IMR-90 (cell line): ENCODE measurements around the gene KBTBD4. TPM values are rescaled to one million over a fixed set of nuclear protein-coding genes. Genes with fewer than 3 reads are reported as not detected.

ENCODE experiments used
- ATAC-seq: fragments of 200-7000 bp; cut with Tn5 transposase; 2 replicates; pipeline ENCODE4 v1.9.1; 2020; ENCODE audit warnings: low read depth, mild to moderate bottlenecking, moderate library complexity
- BruUV-seq: library from RNA; stranded (reverse); fragments of 400-500 nt; replicated peaks from 2 replicates; lab custom pipeline; 2021; lab: Mats Ljungman, UMichigan
- CTCF ChIA-PET: fragments of 300-600 bp; formaldehyde crosslinking; extraction: SDS; loops from one replicate; lab custom pipeline; 2021; ENCODE audit warnings: antibody characterized with exemption; lab: Yijun Ruan, JAX
- POLR2A ChIA-PET: fragments of 300-600 bp; sonication (Branson Sonifier 250); formaldehyde crosslinking; loops from one replicate; lab custom pipeline; 2022; ENCODE audit warnings: antibody characterized with exemption; ENCODE audit not compliant: unreplicated experiment; lab: Charles Lee
- DNase-seq: peaks from one replicate; pipeline ENCODE4 v3.0.0; 2013
- H2AFZ ChIP-seq: replicated peaks from 2 replicates; pipeline ENCODE3; 2013; ENCODE audit warnings: low read length, mild to moderate bottlenecking; ENCODE audit not compliant: poor library complexity
- H2AK5ac ChIP-seq: 2 replicates; pipeline ENCODE4 v1.6.1; 2013; ENCODE audit warnings: low read depth, low read length, inconsistent platforms
- H2AK9ac ChIP-seq: replicated peaks from 2 replicates; pipeline ENCODE3; 2013; ENCODE audit warnings: mild to moderate bottlenecking, low read depth, low read length, moderate library complexity; ENCODE audit not compliant: poor library complexity
- H2BK120ac ChIP-seq: 2 replicates; pipeline ENCODE4 v1.6.1; 2013; ENCODE audit warnings: low read depth, low read length, inconsistent platforms
- H2BK15ac ChIP-seq: 3 replicates; pipeline ENCODE4 v1.6.1; 2013; ENCODE audit warnings: low read depth, low read length, inconsistent platforms
- H2BK20ac ChIP-seq: 2 replicates; pipeline ENCODE4 v1.6.1; 2013; ENCODE audit warnings: low read depth, mild to moderate bottlenecking, inconsistent platforms, low read length, moderate library complexity
- H2BK5ac ChIP-seq: 2 replicates; pipeline ENCODE4 v1.6.1; 2013; ENCODE audit warnings: mild to moderate bottlenecking, low read depth, low read length, inconsistent platforms; ENCODE audit not compliant: poor library complexity, severe bottlenecking
- H3K14ac ChIP-seq: replicated peaks from 2 replicates; pipeline ENCODE4 v1.6.1; 2013; ENCODE audit warnings: low read depth, low read length, inconsistent platforms
- H3K18ac ChIP-seq: 2 replicates; pipeline ENCODE4 v1.6.1; 2013; ENCODE audit warnings: low read depth, low read length, control low read depth
- H3K23ac ChIP-seq: 2 replicates; pipeline ENCODE4 v1.6.1; 2013; ENCODE audit warnings: low read depth, low read length, inconsistent platforms
- H3K27ac ChIP-seq: 2 replicates; pipeline ENCODE4 v1.5.1; 2013; ENCODE audit warnings: mild to moderate bottlenecking, control low read depth, low read length; ENCODE audit not compliant: insufficient read depth
- H3K27me3 ChIP-seq: 2 replicates; pipeline ENCODE4 v1.6.1; 2013; ENCODE audit warnings: low read length; ENCODE audit not compliant: control insufficient read depth, insufficient read depth
- H3K36me3 ChIP-seq: 2 replicates; pipeline ENCODE4 v1.6.1; 2013; ENCODE audit warnings: low read length, mixed read lengths; ENCODE audit not compliant: control insufficient read depth, insufficient read depth
- H3K4ac ChIP-seq: 2 replicates; pipeline ENCODE4 v1.6.1; 2013; ENCODE audit warnings: low read depth, low read length, inconsistent platforms
- H3K4me1 ChIP-seq: 2 replicates; pipeline ENCODE4 v1.6.1; 2013; ENCODE audit warnings: low read length, mixed read lengths; ENCODE audit not compliant: control insufficient read depth, insufficient read depth
- H3K4me2 ChIP-seq: 2 replicates; pipeline ENCODE4 v1.6.1; 2013; ENCODE audit warnings: low read depth, mild to moderate bottlenecking, control low read depth, low read length, moderate library complexity
- H3K4me3 ChIP-seq: 2 replicates; pipeline ENCODE4 v1.5.1; 2013; ENCODE audit warnings: low read depth, mild to moderate bottlenecking, control low read depth, low read length, moderate library complexity; ENCODE audit not compliant: insufficient read depth
- H3K56ac ChIP-seq: 2 replicates; pipeline ENCODE4 v1.6.1; 2013; ENCODE audit warnings: low read length, inconsistent platforms; ENCODE audit not compliant: insufficient read depth; ENCODE audit errors: extremely low read depth
- H3K79me1 ChIP-seq, 2 experiments: 2 replicates each; pipeline ENCODE4 v1.6.1; 2013; ENCODE audit warnings: low read length in 2 of 2, inconsistent platforms in 1 of 2, low read depth in 1 of 2
- H3K9ac ChIP-seq: 2 replicates; pipeline ENCODE4 v1.6.1; 2013; ENCODE audit warnings: low read depth, low read length, control low read depth
- H3K9me1 ChIP-seq: 2 replicates; pipeline ENCODE4 v1.6.1; 2013; ENCODE audit warnings: low read length, inconsistent platforms; ENCODE audit not compliant: insufficient read depth
- H3K9me3 ChIP-seq: 2 replicates; pipeline ENCODE4 v1.6.1; 2013; ENCODE audit warnings: low read length; ENCODE audit not compliant: control insufficient read depth, insufficient read depth
- H4K20me1 ChIP-seq: 2 replicates; pipeline ENCODE4 v1.6.1; 2013; ENCODE audit warnings: low read length, inconsistent platforms; ENCODE audit not compliant: insufficient read depth
- H4K5ac ChIP-seq: 2 replicates; pipeline ENCODE4 v1.6.1; 2013; ENCODE audit warnings: mild to moderate bottlenecking, low read depth, low read length, control low read depth
- H4K8ac ChIP-seq, 2 experiments: 2 replicates each; pipeline ENCODE4 v1.6.1; 2013; ENCODE audit warnings: low read depth in 2 of 2, low read length in 2 of 2, control low read depth in 1 of 2, inconsistent platforms in 1 of 2
- H4K91ac ChIP-seq: 2 replicates; pipeline ENCODE4 v1.6.1; 2013; ENCODE audit warnings: low read depth, low read length, inconsistent platforms; ENCODE audit not compliant: insufficient read depth
- BHLHE40 ChIP-seq: fragments of 150-350 bp; IDR thresholded peaks from 2 replicates; pipeline ENCODE4 v1.6.1; 2016; ENCODE audit warnings: mild to moderate bottlenecking, low read depth, low read length
- ELK1 ChIP-seq: fragments of 150-350 bp; IDR thresholded peaks from 2 replicates; pipeline ENCODE4 v1.6.1; 2016; ENCODE audit warnings: low read depth, mild to moderate bottlenecking, low read length, moderate library complexity, borderline replicate concordance
- MAFK ChIP-seq: IDR thresholded peaks from 2 replicates; pipeline ENCODE4 v1.6.1; 2012; ENCODE audit warnings: low read depth, low read length, improper control_type of control experiment
- MAZ ChIP-seq: IDR thresholded peaks from 2 replicates; pipeline ENCODE4 v1.6.1; 2012; ENCODE audit warnings: low read depth, mild to moderate bottlenecking, low read length, improper control_type of control experiment, moderate library complexity, borderline replicate concordance
- NFE2L2 ChIP-seq: fragments of 150-350 bp; IDR thresholded peaks from 2 replicates; pipeline ENCODE4 v1.6.1; 2016; ENCODE audit warnings: low read depth, mild to moderate bottlenecking, low read length
- POLR2A ChIP-seq: IDR thresholded peaks from 2 replicates; pipeline ENCODE4 v1.6.1; 2012; ENCODE audit warnings: mild to moderate bottlenecking, low read depth, low read length
- RFX5 ChIP-seq: IDR thresholded peaks from 2 replicates; pipeline ENCODE4 v1.8.0; 2012; ENCODE audit warnings: low read depth, mild to moderate bottlenecking, low read length, moderate library complexity
- USF2 ChIP-seq: fragments of 150-350 bp; IDR thresholded peaks from 2 replicates; pipeline ENCODE4 v1.6.1; 2017; ENCODE audit warnings: mild to moderate bottlenecking, antibody characterized with exemption, low read length, low read depth
- WGBS, 2 experiments: methylation state at CpG; one replicate each; pipeline versions ENCODE4 v1.1.5 to v1.1.7; 2013; ENCODE audit warnings: missing lambda C conversion rate in 2 of 2; ENCODE audit not compliant: insufficient read length in 1 of 2; ENCODE audit errors: extremely low coverage in 2 of 2; 5-methylcytosine and 5-hydroxymethylcytosine counted together
- dilution Hi-C: fragments of 300-500 bp; cut with HindIII; formaldehyde crosslinking; loops from one replicate; pipeline ENCODE4 v1.14.3; 2018; ENCODE audit warnings: low sequenced_read_pairs; ENCODE audit not compliant: unreplicated experiment
- in situ Hi-C: fragments of 300-500 bp; cut with MboI; formaldehyde crosslinking; loops from 3 replicates; pipeline ENCODE4 v1.14.3; 2019; ENCODE audit warnings: low sequenced_read_pairs, inconsistent platforms, mixed read lengths
- intact Hi-C: fragments of 100-400 bp; cut with micrococcal nuclease; formaldehyde crosslinking; loops from 2 replicates; pipeline ENCODE4 v1.10.0; 2022
- polyA plus RNA-seq, 3 experiments: library from polyadenylated mRNA; depleted of rRNA; stranded (reverse); fragments of >200 nt; gene quantifications; 2 replicates each; pipeline ENCODE4 v1.2.3, GENCODE V29; 2012; ENCODE audit warnings: low replicate concordance in 1 of 3
- total RNA-seq: library from RNA; depleted of rRNA; stranded (reverse); fragments of >200 nt; gene quantifications from 2 replicates; pipeline ENCODE4 v1.2.3, GENCODE V29; 2012

KBTBD4 gene
- total and polyA plus RNA-seq, 2 of the 4 experiments (the other 2 are of a cell fraction), result 14.9 to 41.6 TPM

- no peak overlapping the region for H4K8ac ChIP-seq
- no peak overlapping the region for H3K4ac ChIP-seq
- WGBS, 2 experiments, result no CpG with 5 or more reads among the region's 3 CpGs
- no peak overlapping the region for H3K23ac ChIP-seq
- H2AK5ac ChIP-seq, result no peak overlapping the region
- H3K79me1 ChIP-seq, result peaks cover 30 to 64% of the 10 kb centered on the region in 2 experiments
- H3K4me3 ChIP-seq, result no peak overlapping the region
- TF ChIP-seq MAFK (no peak), BHLHE40 (no peak), USF2 (no peak), POLR2A (no peak), ELK1 (no peak), NFE2L2 (no peak), RFX5 (no peak), MAZ (no peak)
- no peak overlapping the region for H2BK15ac ChIP-seq
- dilution Hi-C loops, result no loop called here
- no peak overlapping the region for H3K56ac ChIP-seq
- in situ Hi-C loops, result no loop called here
- H2BK20ac ChIP-seq, result no peak overlapping the region
- peaks cover 13% of the 10 kb centered on the region; the same call in 1 of the 2 replicates for H4K20me1 ChIP-seq
- no peaks in the 10 kb centered on the region for H3K27me3 ChIP-seq
- H2AK9ac ChIP-seq, result no peak overlapping the region
- ATAC-seq, result no peak
- H3K9me1 ChIP-seq, result peaks cover 9% of the 10 kb centered on the region
- BruUV-seq, result no TSS peak
- no peaks in the 10 kb centered on the region for H3K9me3 ChIP-seq
- H3K9ac ChIP-seq, result no peak overlapping the region
- H3K27ac ChIP-seq, result no peak overlapping the region
- H3K14ac ChIP-seq, result no peak overlapping the region
- H2BK5ac ChIP-seq, result no peak overlapping the region
- peaks cover 6% of the 10 kb centered on the region for H3K4me1 ChIP-seq
- CTCF ChIA-PET, result interaction anchor here (0.6 kb wide), 1 partner anchor 313 kb away, joined by 4 read pairs; no protein-coding TSS in a partner anchor
- intact Hi-C loops, result no loop called here
- H4K91ac ChIP-seq, result no peak overlapping the region
- POLR2A ChIA-PET, result no interaction called here
- H3K4me2 ChIP-seq, result no peak overlapping the region
- no peak overlapping the region for H4K5ac ChIP-seq
- H2AFZ ChIP-seq, result no peak overlapping the region
- DNase-seq, result no peak
- H2BK120ac ChIP-seq, result no peak overlapping the region
- no peak overlapping the region for H3K18ac ChIP-seq
- peaks cover 27% of the 10 kb centered on the region for H3K36me3 ChIP-seq
Measured at GRCh38 chr11:47570651-47571356, 8.0 kb downstream of the KBTBD4 start.
